HG02571 (cell line): Measurements from ENCODE around the gene CLPTM1L.
"Not testable (repeated sequence)": the region's sequence is repeated elsewhere in the genome, so short reads cannot be mapped to it uniquely, and the experiment has no call there.

ENCODE experiments used
- ATAC-seq: cut with Tn5 transposase; IDR thresholded peaks from one replicate; pipeline ENCODE4 v1.9.1; 2021; ENCODE audit warnings: mild to moderate bottlenecking, moderate library complexity; ENCODE audit not compliant: unreplicated experiment

Gene CLPTM1L

DNA sequence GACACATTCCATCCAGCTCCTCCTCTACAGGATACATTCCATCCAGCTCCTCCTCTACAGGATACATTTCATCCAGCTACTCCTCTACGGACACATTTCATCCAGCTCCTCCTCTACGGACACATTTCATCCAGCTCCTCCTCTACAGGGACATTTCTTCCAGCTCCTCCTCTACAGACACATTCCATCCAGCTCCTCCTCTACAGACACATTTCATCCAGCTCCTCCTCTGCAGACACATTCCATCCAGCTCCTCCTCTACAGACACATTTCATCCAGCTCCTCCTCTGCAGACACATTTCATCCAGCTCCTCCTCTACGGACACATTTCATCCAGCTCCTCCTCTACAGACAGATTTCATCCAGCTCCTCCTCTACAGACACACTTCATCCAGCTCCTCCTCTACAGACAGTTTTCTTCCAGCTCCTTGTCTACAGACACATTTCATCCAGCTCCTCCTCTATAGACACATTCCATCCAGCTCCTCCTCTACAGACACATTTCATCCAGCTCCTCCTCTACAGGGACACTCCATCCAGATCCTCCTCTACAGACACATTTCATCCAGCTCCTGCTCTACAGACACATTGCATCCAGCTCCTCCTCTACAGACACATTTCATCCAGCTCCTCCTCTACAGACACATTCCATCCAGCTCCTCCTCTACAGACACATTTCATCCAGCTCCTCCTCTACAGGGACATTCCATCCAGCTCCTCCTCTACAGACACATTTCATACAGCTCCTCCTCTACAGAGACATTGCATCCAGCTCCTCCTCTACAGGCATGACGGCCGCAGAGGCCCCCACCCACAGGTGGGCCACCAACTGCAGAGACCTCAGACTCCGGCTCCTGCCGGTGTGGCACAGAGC, 16.4 kb downstream of the CLPTM1L start:
- not testable (repeated sequence) for ATAC-seq

DNA sequence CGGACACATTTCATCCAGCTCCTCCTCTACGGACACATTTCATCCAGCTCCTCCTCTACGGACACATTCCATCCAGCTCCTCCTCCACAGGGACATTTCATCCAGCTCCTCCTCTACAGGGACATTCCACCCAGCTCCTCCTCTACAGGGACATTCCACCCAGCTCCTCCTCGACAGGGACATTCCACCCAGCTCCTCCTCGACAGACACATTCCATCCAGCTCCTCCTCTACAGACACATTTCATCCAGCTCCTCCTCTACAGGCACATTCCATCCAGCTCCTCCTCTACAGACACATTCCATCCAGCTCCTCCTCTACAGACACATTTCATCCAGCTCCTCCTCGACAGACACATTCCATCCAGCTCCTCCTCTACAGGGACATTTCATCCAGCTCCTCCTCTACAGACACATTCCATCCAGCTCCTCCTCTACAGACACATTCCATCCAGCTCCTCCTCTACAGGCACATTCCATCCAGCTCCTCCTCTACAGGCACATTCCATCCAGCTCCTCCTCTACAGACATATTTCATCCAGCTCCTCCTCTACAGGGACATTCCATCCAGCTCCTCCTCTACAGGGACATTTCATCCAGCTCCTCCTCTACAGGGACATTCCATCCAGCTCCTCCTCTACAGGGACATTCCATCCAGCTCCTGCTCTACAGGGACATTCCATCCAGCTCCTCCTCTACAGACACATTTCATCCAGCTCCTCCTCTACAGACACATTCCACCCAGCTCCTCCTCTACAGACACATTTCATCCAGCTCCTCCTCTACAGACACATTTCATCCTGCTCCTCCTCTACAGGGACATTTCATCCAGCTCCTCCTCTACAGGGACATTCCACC, 17.8 kb downstream of the CLPTM1L start:
- not testable (repeated sequence) for ATAC-seq

DNA sequence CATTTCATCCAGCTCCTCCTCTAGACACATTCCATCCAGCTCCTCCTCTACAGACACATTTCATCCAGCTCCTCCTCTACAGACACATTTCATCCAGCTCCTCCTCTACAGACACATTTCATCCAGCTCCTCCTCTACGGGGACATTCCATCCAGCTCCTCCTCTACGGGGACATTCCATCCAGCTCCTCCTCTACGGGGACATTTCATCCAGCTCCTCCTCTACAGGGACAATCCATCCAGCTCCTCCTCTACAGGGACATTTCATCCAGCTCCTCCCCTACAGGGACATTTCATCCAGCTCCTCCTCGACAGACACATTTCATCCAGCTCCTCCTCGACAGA, 18.4 kb downstream of the CLPTM1L start:
- not testable (repeated sequence) for ATAC-seq

DNA sequence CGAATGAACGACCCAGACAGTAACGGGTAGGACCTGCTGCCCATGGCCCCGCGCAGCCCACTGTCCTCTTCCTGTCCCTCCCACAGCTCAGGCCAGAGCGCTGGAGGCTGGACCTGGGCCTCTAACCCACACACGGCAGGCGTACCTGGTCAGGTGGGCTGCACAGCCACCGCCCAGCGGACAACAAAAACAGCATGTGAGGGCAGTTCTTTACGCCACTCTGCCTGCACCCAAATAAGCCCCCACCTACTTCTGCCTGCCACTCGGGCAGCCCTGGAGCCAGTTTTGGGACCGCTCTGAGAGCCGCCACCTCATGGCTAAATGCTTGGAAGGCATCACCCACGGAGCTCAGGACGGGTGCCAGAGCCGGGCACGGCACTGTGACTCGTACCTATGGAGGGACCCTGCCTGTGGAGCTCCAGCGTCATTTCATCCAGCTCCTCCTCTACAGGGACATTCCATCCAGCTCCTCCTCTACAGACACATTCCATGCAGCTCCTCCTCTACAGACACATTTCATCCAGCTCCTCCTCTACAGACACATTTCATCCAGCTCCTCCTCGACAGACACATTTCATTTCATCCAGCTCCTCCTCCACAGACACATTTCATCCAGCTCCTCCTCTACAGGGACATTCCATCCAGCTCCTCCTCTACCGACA, 18.9 kb downstream of the CLPTM1L start:
- no peak for ATAC-seq

DNA sequence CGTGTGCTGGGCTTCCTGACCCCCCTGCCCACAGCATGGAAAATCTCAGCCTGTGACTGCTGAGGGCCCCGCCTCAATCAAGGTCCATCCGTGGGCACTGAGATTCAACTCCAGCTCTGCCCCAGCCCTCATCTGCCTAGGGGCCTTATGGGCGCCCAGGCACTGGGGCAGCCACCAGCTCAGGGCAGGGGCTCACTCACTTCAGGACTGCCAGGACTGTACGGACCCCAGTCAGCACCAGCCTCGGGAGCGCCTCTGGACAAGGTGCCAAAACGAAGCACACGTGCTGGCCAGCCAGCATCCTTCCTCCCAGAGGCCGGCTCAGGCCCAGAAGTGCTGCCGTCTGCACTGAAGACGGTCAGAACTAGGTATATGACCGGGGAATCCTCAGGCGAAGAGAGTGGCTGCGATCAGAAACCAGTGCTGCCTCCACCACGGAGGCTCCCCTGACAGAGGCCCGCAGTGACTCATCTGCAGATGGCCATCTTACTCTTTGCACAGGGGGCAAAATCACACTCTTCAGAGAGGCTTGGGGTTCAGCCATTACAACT, 19.6 kb downstream of the CLPTM1L start:
- ATAC-seq = no peak

DNA sequence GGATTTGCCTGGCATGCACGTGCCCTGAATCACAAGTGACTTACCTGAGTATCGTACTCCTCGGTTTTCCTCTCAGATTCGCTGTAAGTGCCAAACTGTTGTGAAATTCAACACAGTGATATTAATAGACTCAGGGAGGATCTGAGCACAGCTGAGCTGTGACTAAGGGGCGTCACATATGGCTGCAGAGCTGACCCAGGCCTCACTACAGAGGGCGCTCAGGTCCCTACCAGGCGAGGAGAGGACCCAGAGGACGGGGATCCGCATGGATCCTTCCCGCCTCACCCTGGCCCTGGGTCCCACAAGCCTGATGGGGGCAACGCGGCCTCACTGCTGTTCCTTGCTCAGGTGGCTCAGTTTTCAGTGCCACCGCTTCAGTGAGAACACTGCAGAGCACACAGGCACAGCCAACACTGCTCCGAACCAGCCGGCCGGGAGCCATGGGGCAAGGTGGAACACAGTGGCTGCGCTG, 20.1 kb downstream of the CLPTM1L start:
- no peak for ATAC-seq

DNA sequence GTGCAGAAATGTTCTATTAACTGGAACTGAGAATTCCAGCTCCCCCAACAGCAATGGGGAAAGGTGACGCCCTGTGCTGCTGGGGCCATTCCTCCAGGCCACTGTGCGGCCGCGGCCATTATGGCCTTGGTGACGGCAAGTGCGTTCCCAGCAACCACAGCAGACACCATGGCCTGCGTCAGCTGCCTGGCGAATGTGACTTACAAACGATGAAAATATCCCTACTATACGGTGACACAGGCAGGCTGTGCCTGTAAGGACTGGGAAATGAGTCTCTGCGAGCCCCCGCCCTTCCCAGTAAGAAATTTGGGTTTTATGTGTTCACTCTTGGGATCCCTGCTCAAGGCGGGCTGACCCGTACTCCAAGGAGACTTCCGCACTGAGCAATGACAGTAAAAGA, 20.6 kb downstream of the CLPTM1L start:
- ATAC-seq = no peak

DNA sequence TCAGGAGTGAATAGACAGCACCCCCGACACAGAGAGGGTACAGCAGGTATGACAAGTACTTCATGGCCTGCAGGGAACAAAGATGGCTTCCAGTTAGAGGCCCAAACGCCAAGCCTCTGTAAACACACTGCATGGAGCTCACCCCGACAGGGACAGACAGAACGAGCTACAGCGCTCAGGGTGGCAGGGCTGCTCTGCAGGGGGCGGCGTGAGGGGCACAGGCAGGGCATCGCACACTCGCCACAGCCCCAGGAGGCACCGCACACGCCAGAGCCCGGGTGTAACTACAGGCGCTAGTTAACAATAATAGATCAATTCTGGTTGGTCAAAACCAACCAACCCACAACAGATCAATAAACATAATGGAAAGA, 21.1 kb downstream of the CLPTM1L start:
- no peak for ATAC-seq

DNA sequence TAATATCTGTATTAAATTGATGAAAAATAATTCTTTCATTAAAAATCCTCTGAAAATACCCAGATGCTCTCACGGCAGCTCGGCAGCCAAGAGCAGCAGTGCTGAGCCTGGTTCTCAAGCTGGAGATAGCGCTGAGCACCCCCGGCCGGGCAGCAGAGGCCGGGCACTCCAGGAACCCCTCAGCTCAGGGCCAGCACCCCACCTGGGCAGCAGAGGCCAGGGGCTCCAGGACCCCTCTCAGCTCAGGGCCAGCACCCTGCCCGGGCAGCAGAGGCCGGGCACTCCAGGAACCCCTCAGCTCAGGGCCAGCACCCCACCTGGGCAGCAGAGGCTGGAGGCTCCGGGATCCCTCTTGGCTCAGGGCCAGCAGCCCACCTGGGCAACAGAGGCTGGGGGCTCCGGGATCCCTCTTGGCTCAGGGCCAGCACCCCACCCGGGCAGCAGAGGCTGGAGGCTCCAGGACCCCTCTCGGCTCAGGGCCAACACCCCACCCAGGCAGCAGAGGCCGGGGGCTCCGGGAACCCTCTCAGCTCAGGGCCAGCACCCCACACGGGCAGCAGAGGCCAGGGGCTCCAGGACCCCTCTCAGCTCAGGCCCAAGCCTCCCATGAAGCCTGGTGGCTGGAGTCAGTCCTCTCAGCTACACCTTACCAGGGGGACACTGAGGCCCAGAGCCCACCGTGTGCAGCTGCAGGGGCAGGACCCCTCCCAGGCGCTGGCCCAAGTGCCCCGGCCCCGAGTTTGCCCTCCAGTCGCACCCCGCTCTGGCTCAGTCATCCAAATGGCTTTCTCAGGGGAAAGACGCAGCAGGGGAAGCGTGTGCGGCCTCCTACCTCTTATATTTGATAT, 21.7 kb downstream of the CLPTM1L start:
- ATAC-seq = no peak

DNA sequence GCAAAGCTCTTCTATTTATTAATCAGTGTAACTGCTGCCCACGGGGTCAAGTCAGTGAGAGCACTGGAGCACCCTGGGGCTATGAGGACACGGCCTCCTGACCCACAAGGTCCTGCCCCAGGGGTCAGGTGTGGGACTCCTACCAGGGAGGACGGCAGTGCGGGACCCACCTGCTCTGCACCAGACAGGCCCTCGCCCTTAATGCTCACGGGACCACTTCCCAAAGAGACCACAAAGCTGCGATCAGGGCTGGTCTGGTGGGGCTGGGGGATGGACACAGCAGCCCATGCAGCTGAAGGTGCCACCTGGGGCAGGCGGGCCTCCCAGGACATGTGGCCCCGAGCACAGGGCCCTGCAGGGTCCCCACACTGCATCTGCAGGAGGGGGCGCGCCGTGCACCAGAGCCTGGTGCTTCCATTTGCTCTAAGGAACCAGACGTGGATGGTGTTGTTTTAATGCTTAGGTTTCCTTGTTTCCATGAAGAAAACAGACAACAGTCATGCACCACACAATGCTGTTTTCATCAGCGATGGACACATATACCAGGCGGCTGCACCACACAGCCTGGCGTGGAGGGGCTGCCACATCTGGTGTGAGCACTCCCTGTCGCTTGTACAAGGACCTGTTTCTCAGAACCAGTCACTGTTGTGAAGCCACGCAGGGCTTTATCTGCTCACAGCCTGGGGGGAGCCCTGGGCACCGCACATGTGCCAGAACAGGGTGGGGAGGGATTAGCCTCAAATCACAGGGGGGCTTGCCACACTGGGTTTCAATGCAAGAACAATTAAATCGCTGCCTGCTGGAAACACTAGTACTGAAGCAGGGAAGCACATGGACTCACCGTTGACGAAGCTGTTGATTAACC, 22.6 kb downstream of the CLPTM1L start:
- no peak for ATAC-seq

DNA sequence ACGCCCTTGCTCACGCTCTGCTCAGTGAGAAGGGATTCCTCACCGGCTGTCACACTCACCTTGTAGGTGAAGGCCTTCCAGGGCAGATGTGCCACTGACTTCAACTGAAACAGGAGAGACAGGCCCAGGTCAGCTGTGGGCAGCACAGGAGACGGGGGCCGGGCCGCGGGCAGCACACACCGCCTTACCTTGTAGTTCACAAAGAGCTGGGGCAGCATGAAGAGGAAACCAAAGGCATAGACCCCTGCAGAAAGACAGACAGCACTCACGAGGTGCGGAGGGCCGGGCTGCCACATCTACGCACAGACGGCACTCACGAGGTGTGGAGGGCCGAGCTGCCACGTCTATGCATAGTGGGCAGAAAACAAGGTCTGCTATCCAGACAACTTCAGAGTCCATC, 23.3 kb downstream of the CLPTM1L start:
- no peak for ATAC-seq

DNA sequence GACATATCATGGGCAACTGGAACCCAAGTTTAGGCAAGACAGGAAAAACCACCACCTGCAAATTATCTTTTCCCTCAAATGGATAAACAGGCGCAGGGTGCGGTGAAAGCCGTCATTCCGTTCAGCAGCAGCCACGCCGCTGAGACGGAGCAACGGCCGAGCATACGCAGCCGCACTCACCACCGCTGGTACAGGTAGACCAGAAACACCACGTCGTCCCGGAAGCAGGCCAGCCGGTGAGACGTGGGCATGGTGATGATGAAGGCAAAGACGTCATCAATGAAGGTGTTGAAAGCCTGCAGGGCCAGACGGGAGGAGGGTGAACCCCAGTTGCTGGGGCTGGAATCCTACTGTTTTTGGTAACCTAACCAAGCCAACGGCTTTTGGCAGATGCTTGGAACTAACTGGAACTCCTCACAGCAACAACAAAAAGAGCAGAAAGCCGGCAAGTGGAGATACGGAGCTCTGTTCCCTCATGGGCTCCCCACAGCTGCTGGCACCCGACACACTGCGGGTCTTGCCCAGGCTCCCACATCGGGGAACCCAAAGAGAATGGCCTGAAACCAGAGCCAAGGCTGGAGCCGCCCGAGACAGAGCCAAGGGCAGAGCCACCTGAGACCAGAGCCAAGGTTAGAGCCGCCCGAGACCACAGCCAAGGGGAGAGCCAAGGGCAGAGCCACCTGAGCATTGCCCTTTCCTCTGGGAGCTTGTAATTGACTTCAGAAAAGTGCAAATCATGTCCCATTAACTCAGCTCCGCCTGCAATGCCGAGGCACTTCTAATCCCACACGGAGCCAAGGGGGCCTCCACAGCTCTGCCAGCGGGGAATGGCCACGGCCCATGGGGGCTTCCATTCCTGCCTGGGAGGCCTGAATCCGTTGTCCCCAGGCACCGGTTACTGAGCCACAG, 24.2 kb downstream of the CLPTM1L start:
- ATAC-seq = no peak

DNA sequence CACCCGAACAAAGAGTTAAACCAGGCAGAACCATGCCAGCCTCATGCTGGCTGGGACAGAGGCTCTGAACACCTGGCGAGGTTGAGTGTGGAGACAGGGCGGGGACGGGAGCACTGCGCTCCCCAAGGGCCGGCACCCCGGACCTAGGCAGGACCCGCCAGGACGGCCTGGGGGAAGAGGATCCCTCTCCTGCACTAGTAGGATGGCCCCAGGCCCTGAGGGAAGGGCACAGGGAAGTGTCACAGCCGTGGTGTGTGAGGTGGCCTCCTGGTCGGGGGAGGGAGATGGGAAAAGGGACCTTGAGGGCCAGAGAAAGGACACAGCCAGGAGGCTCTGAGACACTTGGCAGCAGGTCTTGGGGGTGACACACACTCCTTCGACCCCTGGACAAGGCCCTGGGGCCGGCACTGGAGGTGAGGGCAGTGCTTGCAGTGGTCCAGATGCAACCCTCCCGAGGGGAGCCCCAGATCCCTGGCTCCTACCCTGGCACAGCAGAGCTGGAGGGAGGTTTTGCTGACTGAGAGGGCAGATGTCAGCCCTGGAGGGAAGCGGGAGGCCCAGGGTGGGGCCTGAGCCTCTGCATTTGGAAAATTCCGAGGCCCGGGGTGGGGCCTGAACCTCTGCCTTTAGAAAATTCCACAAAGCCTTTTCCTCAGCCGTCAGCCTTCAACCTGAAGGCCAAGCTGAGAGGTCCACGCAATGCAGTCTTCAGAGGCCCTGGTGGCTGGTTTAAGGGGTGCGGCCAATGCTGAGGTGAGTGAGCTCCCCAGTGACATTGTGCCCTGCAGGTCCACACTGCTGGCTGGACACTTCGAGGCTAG, 25.3 kb downstream of the CLPTM1L start:
- ATAC-seq = no peak

DNA sequence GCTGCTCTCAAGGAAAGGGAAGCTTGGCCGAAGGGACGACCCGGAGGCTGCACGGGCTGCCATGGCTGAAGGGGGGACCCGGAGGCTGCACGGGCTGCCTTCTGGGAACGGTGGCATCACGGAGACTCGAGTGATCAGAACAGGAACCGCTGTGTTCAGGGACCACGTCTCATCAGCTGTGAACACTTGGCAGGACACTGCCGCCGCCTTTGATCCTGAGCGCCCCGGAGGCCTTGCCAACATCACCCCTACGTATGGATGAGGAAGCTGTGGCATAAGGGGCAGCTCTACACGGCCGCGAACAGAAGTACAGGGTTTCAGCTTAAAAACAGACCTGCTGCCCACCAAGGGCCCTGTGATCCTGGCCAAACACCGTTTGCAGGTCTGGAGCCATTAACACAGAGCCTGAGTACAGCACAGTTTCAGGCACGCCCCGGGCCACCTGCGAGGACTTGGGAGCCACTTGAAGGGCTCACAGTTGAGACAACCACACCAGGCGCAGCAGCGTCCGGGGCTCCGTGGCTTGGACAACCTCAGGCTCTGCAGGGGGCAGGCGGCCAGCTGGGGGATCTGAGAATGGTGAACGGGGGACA, 26.1 kb downstream of the CLPTM1L start:
- ATAC-seq = no peak

DNA sequence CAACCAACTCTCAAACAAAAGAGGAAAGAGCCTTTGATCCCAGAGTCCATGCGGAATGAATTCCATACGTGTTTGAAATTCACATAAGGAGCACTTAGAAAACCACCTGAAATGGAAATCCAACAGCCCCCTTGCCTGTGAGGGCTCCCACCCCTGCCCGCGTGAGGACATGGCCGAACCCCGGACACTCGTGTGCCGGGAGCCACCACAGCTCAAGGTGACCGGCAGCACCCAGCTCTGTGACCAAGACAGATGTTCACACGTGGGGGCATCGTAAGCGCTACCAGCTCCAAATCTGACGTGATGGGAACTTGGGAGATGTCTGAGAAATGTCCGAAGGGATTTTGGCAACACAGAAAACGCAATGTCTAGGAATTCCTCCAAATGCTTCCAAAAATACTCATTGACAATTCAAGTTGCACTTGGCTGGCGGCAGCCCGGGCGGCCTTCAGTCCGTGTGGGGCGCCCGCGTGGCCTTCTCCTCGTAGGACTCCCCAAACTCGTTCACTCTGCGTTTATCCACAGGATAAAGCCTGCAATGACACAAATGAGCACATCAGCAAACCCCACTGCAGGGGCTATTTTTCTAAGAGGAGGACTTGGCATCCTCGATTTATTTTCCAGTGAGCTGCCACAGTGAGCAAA, 26.9 kb downstream of the CLPTM1L start:
- ATAC-seq = no peak

DNA sequence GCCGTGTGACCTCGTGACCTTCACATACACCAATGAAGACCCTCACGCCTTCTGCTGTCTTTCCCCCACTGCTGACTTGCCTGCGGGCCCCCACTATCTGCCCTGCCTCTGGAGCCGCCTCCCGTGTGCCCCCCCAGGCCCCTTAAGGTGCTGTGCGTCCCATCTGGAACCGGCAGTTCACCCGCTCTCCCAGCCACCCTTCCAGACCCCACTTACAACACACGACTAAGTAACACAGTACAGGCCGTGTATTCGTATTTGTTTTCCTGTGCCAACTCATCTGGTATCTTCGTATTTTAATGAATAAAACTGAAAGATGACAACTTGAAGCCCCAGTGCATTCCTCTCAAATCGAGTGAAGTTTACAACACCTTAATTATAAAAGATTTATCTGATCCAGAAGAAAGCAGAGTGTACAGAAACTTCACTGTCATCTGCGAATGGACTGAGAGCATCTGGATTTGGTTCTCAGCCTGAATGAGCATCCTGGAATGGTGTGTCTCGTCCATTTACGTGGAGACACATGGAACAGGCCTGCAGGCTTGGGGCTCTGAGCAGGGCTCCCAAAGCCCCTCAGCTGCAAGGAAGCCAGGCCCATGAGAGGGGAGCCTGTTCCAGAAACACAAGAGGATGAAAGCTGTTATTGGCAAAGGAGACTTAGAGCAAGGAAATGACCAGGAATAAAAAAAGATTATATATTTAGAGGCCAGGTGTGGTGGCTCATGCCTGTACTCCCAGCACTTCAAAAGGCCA, 28.1 kb downstream of the CLPTM1L start:
- ATAC-seq = no peak
